IPS DF 6.9 (cell line): ENCODE measurements around the gene VSIG10L2.

Experiments
- DNase-seq: peaks from one replicate; pipeline ENCODE4 v3.0.0-alpha.2; 2013; ENCODE audit warnings: low read depth, low spot score
- H3K27ac ChIP-seq: one replicate; pipeline ENCODE4 v1.5.1; 2013; ENCODE audit warnings: low read length, control low read depth
- H3K27me3 ChIP-seq: 2 replicates; pipeline ENCODE4 v1.6.1; 2013; ENCODE audit warnings: mild to moderate bottlenecking, low read length; ENCODE audit not compliant: control insufficient read depth, insufficient read depth
- H3K36me3 ChIP-seq: 2 replicates; pipeline ENCODE4 v1.6.1; 2013; ENCODE audit warnings: low read length; ENCODE audit not compliant: control insufficient read depth, insufficient read depth
- H3K4me1 ChIP-seq: 2 replicates; pipeline ENCODE4 v1.6.1; 2013; ENCODE audit warnings: low read length; ENCODE audit not compliant: control insufficient read depth, insufficient read depth
- H3K4me3 ChIP-seq: 2 replicates; pipeline ENCODE4 v1.5.1; 2013; ENCODE audit warnings: mild to moderate bottlenecking, low read length
- H3K9me3 ChIP-seq: 2 replicates; pipeline ENCODE4 v1.6.1; 2013; ENCODE audit warnings: low read length, inconsistent platforms; ENCODE audit not compliant: control insufficient read depth, insufficient read depth
- WGBS: extraction: QIAGEN DNeasy Blood & Tissue Kit; methylation state at CpG from one replicate; pipeline ENCODE4 v1.1.7; 2013; ENCODE audit warnings: mixed read lengths, missing lambda C conversion rate; ENCODE audit not compliant: insufficient read length, insufficient coverage; 5-methylcytosine and 5-hydroxymethylcytosine counted together

Gene VSIG10L2

DNA sequence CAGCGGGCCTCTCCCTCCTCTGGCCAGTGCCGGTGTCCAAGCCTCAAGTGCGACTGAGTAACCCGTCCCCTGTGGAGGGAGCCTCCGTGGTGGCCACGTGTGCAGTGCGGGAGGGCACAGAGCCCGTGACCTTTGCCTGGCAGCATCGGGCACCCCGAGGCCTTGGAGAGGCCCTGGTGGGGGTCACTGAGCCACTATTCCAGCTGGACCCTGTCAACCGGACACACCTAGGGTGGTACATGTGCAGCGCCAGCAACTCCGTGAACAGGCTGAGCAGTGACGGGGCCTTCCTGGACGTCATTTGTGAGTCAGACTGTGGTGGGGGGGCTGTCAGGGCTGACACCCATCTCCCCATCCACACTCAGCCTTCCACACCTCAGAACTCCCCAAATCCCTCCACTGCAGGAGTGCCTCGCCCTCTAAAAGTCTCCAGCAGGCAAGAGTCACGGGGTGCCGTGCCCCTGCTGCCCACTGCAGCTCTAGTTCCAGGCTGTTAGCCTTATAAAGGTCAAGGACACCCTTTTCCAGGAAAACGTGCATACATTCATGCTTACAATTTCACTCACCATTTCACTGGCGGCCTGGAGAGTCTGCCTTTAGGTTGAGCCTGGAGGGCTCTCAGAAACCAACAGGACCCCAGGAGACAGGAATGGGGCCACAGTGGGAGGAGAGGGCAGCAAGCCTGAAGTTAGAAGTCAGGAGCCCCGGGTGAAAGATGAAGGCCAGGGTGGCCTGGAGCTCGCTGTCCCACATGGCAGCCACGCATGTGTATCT lies 2.6 kb downstream of the VSIG10L2 start:
- Histone ChIP-seq H3K36me3 (no peaks in the 10 kb centered on the region), H3K4me1 (no peaks in the 10 kb centered on the region), H3K27ac (no peak overlapping the region), H3K9me3 (no peaks in the 10 kb centered on the region), H3K27me3 (no peaks in the 10 kb centered on the region), H3K4me3 (no peak overlapping the region)
- DNase-seq = no peak
- no CpG with 5 or more reads among the region's 23 CpGs for WGBS

- no peaks in the 10 kb centered on the region for H3K4me1 ChIP-seq
- DNase-seq = no peak
- WGBS = no CpG with 5 or more reads among the region's 22 CpGs
- no peaks in the 10 kb centered on the region for H3K36me3 ChIP-seq
- no peak overlapping the region for H3K4me3 ChIP-seq
- no peak overlapping the region for H3K27ac ChIP-seq
- H3K27me3 ChIP-seq = no peaks in the 10 kb centered on the region
- no peaks in the 10 kb centered on the region for H3K9me3 ChIP-seq
Observed at GRCh38 chr11:125949271-125950177, 3.7 kb downstream of the VSIG10L2 start.

DNA sequence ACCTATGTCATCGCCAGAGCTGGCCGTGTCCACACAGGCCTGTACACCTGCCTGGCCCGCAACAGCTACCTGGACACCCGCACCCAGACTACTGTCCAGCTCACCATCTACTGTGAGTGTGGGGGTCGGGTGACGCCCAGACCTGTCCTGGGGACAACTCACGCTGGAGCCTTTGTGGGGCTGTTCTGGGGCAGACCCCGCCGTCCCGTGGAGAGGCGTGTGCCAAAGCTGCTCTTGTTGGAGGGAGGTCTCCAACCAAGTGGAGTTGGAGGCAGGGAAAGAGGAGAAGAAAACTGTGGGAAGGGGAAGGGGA lies 4.3 kb downstream of the VSIG10L2 start:
- no peaks in the 10 kb centered on the region for H3K27me3 ChIP-seq
- H3K4me1 ChIP-seq = no peaks in the 10 kb centered on the region

GRCh38 chr11:125950696-125951651 lies 5.1 kb downstream of the VSIG10L2 start:
- WGBS = no CpG with 5 or more reads among the region's 15 CpGs
- DNase-seq = no peak
- Histone ChIP-seq H3K4me1 (no peaks in the 10 kb centered on the region), H3K4me3 (no peak overlapping the region), H3K36me3 (no peaks in the 10 kb centered on the region), H3K27ac (no peak overlapping the region), H3K9me3 (no peaks in the 10 kb centered on the region), H3K27me3 (no peaks in the 10 kb centered on the region)

More for the DNA sequence above, 4.3 kb downstream of the VSIG10L2 start:
- H3K27ac ChIP-seq = no peak overlapping the region
- DNase-seq = no peak
- no CpG with 5 or more reads among the region's 11 CpGs for WGBS
- H3K36me3 ChIP-seq = no peaks in the 10 kb centered on the region
- H3K9me3 ChIP-seq = no peaks in the 10 kb centered on the region
- no peak overlapping the region for H3K4me3 ChIP-seq

- Histone ChIP-seq H3K9me3 (no peaks in the 10 kb centered on the region), H3K27ac (no peak overlapping the region), H3K4me1 (no peaks in the 10 kb centered on the region), H3K27me3 (no peaks in the 10 kb centered on the region), H3K36me3 (no peaks in the 10 kb centered on the region), H3K4me3 (no peak overlapping the region)
- no peak for DNase-seq
- no CpG with 5 or more reads among the region's 11 CpGs for WGBS
Observed at GRCh38 chr11:125951731-125952130, 5.9 kb downstream of the VSIG10L2 start.

- DNase-seq = no peak
- H3K27me3 ChIP-seq = no peaks in the 10 kb centered on the region
- no peak overlapping the region for H3K4me3 ChIP-seq
- H3K27ac ChIP-seq = no peak overlapping the region
- no CpG with 5 or more reads among the region's 2 CpGs for WGBS
- no peaks in the 10 kb centered on the region for H3K4me1 ChIP-seq
- H3K36me3 ChIP-seq = no peaks in the 10 kb centered on the region
- no peaks in the 10 kb centered on the region for H3K9me3 ChIP-seq
Observed at GRCh38 chr11:125952559-125952958, 6.7 kb downstream of the VSIG10L2 start.

DNA sequence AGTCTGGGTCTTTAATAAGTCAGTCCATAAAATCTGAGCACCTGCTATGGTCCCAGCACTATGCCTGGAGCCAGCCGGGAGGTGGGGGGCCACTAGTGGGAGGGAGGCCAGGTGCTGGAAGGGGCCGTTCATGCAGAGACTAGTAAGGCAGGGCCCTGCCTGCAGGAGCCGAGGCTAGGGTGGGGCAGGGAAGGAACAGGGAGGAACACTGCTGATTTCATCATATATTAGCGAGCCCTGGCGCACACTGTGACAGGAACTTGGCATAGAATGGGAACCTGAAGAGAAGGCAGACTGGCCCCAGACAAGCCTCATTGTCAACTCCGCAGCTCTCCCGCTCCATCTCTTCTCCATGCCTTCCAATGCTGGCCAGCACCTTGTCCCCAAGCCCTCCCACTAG lies 7.1 kb downstream of the VSIG10L2 start:
- Histone ChIP-seq H3K27ac (no peak overlapping the region), H3K9me3 (no peaks in the 10 kb centered on the region), H3K4me3 (no peak overlapping the region), H3K27me3 (no peaks in the 10 kb centered on the region), H3K36me3 (no peaks in the 10 kb centered on the region), H3K4me1 (no peaks in the 10 kb centered on the region)
- DNase-seq = no peak
- no CpG with 5 or more reads among the region's 7 CpGs for WGBS

DNA sequence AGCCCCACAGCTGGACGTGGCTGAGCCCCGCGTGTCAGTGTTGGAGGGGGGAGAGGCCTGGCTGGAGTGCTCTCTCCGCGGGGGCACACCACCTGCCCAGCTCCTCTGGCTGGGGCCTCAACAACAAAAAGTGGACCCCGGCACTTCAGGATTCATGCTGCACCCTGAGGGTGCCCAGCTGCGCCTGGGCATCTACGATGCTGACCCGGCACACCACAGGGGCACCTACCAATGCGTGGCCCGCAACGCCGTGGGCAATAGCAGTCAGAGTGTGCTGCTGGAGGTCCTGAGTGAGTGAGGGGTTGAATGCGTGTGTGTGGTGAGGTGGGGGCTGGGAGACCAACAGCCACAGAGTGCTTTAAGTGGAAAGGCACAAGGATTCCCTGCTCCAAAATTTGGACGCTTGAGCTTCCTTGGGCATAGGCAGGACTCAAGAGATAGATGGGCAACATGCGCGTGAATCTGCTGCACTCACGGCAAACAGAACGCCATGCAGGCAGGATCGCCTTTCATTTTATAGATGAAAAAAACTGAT lies 7.6 kb downstream of the VSIG10L2 start:
- Histone ChIP-seq H3K27me3 (no peaks in the 10 kb centered on the region), H3K27ac (no peak overlapping the region), H3K4me3 (no peak overlapping the region), H3K9me3 (no peaks in the 10 kb centered on the region), H3K4me1 (no peaks in the 10 kb centered on the region), H3K36me3 (no peaks in the 10 kb centered on the region; the same call in 1 of the 2 replicates)
- WGBS = no CpG with 5 or more reads among the region's 20 CpGs
- no peak for DNase-seq

GRCh38 chr11:125954123-125954944 lies 8.5 kb downstream of the VSIG10L2 start:
- no peaks in the 10 kb centered on the region for H3K4me1 ChIP-seq
- no peak overlapping the region for H3K4me3 ChIP-seq
- no peaks in the 10 kb centered on the region for H3K9me3 ChIP-seq
- no peaks in the 10 kb centered on the region for H3K27me3 ChIP-seq
- H3K27ac ChIP-seq = no peak overlapping the region
- WGBS = no CpG with 5 or more reads among the region's 21 CpGs
- H3K36me3 ChIP-seq = no peaks in the 10 kb centered on the region; the same call in 1 of the 2 replicates
- no peak for DNase-seq
